Esophagus muscularis mucosa (tissue), 4 donors: ENCODE results near the gene HMGN5. TPM values are rescaled to one million over a fixed set of nuclear protein-coding genes. Genes with fewer than 3 reads are reported as not detected.
A peak's percentile ranks its signal among the peaks of the same experiment; 100 is the strongest.

ENCODE experiments used
- DNase-seq: peaks from one replicate; pipeline ENCODE4 v3.0.0-alpha.2; 2017; ENCODE audit errors: extremely low spot score
- H3K27ac ChIP-seq, 4 donors: fragments of 200-600 bp; sonication (generic); replicated peaks in 1 of 4; 1 replicate in 3 of 4; 2 replicates in 1 of 4; pipeline ENCODE4 v1.5.1; 2016 to 2019; ENCODE audit warnings: mild to moderate bottlenecking in 1 of 4
- H3K27me3 ChIP-seq, 4 donors: fragments of 200-600 bp; sonication (generic); one replicate each; pipeline versions ENCODE4 v1.5.1 to v1.6.0; 2016 to 2019
- H3K36me3 ChIP-seq, 4 donors: fragments of 200-600 bp; sonication (generic); one replicate each; pipeline ENCODE4 v1.5.1; 2016 to 2019
- H3K4me1 ChIP-seq, 4 donors: fragments of 200-600 bp; sonication (generic); one replicate each; pipeline ENCODE4 v1.5.1; 2016 to 2019
- H3K4me3 ChIP-seq, 4 donors: fragments of 200-600 bp; sonication (generic); 1 replicate in 2 of 4; 2 replicates in 2 of 4; pipeline ENCODE4 v1.5.1; 2016 to 2019; ENCODE audit warnings: mild to moderate bottlenecking in 4 of 4, moderate library complexity in 1 of 4
- H3K9me3 ChIP-seq, 4 donors: fragments of 200-600 bp; sonication (generic); 1 replicate in 3 of 4; 2 replicates in 1 of 4; pipeline ENCODE4 v1.5.1; 2016 to 2019
- CTCF ChIP-seq, 3 experiments: fragments of 200-600 bp in 2 of 3; fragments of 450-650 bp in 1 of 3; sonication (generic) in 2 of 3; IDR thresholded peaks; one replicate each; pipeline ENCODE4 v1.5.1; 2017 to 2019; ENCODE audit warnings: antibody characterized with exemption in 3 of 3, mild to moderate bottlenecking in 2 of 3, moderate library complexity in 1 of 3
- EP300 ChIP-seq: sonication (generic); formaldehyde crosslinking; IDR thresholded peaks from one replicate; pipeline ENCODE4 v1.6.1; 2017; ENCODE audit warnings: antibody characterized with exemption
- POLR2A ChIP-seq: fragments of 450-650 bp; IDR thresholded peaks from one replicate; pipeline ENCODE4 v1.6.1; 2017; ENCODE audit warnings: antibody characterized with exemption, moderate library complexity, mild to moderate bottlenecking, low read depth
- POLR2AphosphoS5 ChIP-seq, 2 donors: sonication (generic); formaldehyde crosslinking; IDR thresholded peaks; one replicate each; pipeline ENCODE4 v1.6.1; 2017; ENCODE audit warnings: antibody characterized with exemption in 2 of 2
- WGBS: methylation state at CpG from one replicate; pipeline ENCODE4 v1.1.5; 2018; 5-methylcytosine and 5-hydroxymethylcytosine counted together
- intact Hi-C: fragments of 100-400 bp; cut with DNase I; formaldehyde crosslinking; loops from one replicate; pipeline ENCODE4 v1.15.1; 2023
- total RNA-seq, 4 donors: library from RNA; depleted of rRNA; stranded (reverse); fragments of >200 nt; gene quantifications; one replicate each; pipeline versions ENCODE4 v1.1.0 to v1.2.1, GENCODE V29; 2016

HMGN5 gene
- 10 to 100 TPM in 1 of 4 donors, 1 to 10 TPM in 3; 2.1 to 16.2 (median 3.2) TPM for total RNA-seq

- Histone ChIP-seq H3K36me3 (no peaks in the 10 kb centered on the region), H3K4me1 (peaks cover 0 to 16% (median 11%) of the 10 kb centered on the region in 4 donors), H3K9me3 (no peaks in the 10 kb centered on the region), H3K27me3 (no peaks in the 10 kb centered on the region), H3K27ac (peak within 1 kb of the TSS; percentile 82 to 85 (median 82)), H3K4me3 (peak within 1 kb of the TSS; percentile 58 to 73 (median 64))
- peak; percentile 92 for DNase-seq
- no peak for TF ChIP-seq CTCF (IDR thresholded peaks at IDR 0.05)
- TF ChIP-seq POLR2AphosphoS5 (IDR thresholded peaks at IDR 0.05): peak; percentile 62 to 66
- intact Hi-C loops: loop anchor here (5.0 kb wide), 1 partner anchor 60 kb away; no protein-coding TSS in a partner anchor
- 25% methylated on average over 23 of the region's 23 CpGs for WGBS
These were observed at the start of gene HMGN5, which contains the start of gene SH3BGRL for GRCh38 chrX:81201671-81202455. TSS of gene HMGN5 (minus strand) at chrX:81201913. CDS start at chrX:81121549, 80,364 bp downstream. TSS of gene SH3BGRL (plus strand) at chrX:81202102. CDS start at chrX:81202201, 99 bp downstream.

DNA sequence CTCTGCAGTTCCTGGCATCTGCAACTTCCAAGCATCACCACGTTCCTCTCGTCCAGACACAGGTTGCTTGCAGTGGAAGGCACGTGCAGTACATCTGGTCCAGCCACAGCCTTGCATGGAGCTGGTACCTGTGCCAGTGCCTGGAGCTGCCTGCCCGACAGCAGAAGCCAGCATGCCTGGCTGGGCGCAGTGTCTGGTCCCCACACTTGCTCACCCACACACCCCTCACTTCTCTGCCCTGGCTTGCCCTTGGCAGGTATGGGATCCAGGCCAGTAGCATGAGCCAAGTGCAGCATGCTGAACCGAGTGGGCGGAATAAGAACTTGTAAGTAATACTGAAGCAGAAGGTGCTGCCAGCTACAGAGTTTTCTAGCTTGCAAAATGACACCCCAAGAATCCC is 40.0 kb upstream of the HMGN5 start:
- H3K27ac ChIP-seq: no peak overlapping the region
- WGBS: 84% methylated on average over 7 of the region's 7 CpGs

DNA sequence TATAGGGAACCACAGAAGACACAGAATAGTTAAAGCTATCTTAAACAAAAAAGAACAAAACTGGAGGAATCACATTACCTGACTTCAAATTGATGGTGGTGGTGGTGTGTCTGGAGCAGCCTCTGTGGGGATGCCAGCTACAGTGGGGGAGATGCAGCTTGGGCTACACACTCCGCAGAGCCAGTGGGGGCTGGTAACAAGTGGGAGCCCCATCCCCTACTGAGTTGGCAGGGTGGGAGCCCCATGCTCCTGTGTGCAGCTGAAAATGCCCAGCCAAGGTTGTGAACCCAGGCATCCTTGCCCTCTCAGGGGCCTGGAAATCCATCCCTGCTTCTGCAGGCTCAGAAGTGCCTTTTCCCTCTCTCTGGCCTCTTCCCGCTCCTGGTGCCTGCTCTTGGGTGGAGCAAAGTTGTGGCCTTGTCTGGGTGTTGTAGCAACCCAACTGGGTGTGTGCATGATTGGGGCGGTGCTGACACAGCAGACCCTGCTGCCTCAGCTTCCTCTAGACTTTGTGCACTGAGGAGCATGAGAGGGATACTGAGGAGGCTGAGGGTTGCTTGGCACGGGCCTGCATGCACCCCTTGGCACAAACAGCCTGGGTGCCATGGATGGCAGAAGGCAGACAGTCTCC is 39.1 kb upstream of the HMGN5 start:
- no peak for TF ChIP-seq CTCF (IDR thresholded peaks at IDR 0.05)
- no peak for TF ChIP-seq POLR2AphosphoS5 (IDR thresholded peaks at IDR 0.05)
- TF ChIP-seq EP300: no peak
- no peak for TF ChIP-seq POLR2A
- intact Hi-C loops: no loop called here
- Histone ChIP-seq H3K27ac (no peak overlapping the region), H3K4me3 (no peak overlapping the region), H3K27me3 (no peaks in the 10 kb centered on the region), H3K36me3 (peaks cover 0 to 4% (median 2%) of the 10 kb centered on the region in 4 donors), H3K9me3 (no peaks in the 10 kb centered on the region), H3K4me1 (peaks cover 0 to 8% (median 2%) of the 10 kb centered on the region in 4 donors)
- DNase-seq: no peak
- 75% methylated on average over 1 of the region's 4 CpGs for WGBS

More for the DNA sequence above, 40.0 kb upstream of the HMGN5 start:
- H3K36me3 ChIP-seq: peaks cover 0 to 4% (median 2%) of the 10 kb centered on the region in 4 donors
- H3K9me3 ChIP-seq: no peaks in the 10 kb centered on the region
- DNase-seq: no peak
- intact Hi-C loops: no loop called here
- peaks cover 0 to 8% (median 2%) of the 10 kb centered on the region in 4 donors for H3K4me1 ChIP-seq
- no peak for TF ChIP-seq POLR2AphosphoS5 (IDR thresholded peaks at IDR 0.05)
- no peak overlapping the region for H3K4me3 ChIP-seq
- H3K27me3 ChIP-seq: no peaks in the 10 kb centered on the region

- no peak overlapping the region for H3K27ac ChIP-seq
- intact Hi-C loops: no loop called here
- DNase-seq: no peak
- H3K4me3 ChIP-seq: no peak overlapping the region
- peaks cover 0 to 4% (median 2%) of the 10 kb centered on the region in 4 donors for H3K36me3 ChIP-seq
- no peaks in the 10 kb centered on the region for H3K27me3 ChIP-seq
- H3K4me1 ChIP-seq: peaks cover 0 to 8% (median 2%) of the 10 kb centered on the region in 4 donors
- no peaks in the 10 kb centered on the region for H3K9me3 ChIP-seq
- TF ChIP-seq EP300: no peak
- TF ChIP-seq POLR2A: no peak
- TF ChIP-seq POLR2AphosphoS5 (IDR thresholded peaks at IDR 0.05): no peak
- TF ChIP-seq CTCF (IDR thresholded peaks at IDR 0.05): no peak
- 78% methylated on average over 4 of the region's 4 CpGs for WGBS
These were observed 36.5 kb upstream of the HMGN5 start for GRCh38 chrX:81238166-81238565.

GRCh38 chrX:81237516-81237915 is 35.8 kb upstream of the HMGN5 start:
- no peak for DNase-seq
- no peak overlapping the region for H3K4me3 ChIP-seq
- H3K4me1 ChIP-seq: peaks cover 0 to 8% (median 2%) of the 10 kb centered on the region in 4 donors
- no peaks in the 10 kb centered on the region for H3K9me3 ChIP-seq
- H3K27ac ChIP-seq: no peak overlapping the region
- H3K27me3 ChIP-seq: no peaks in the 10 kb centered on the region
- TF ChIP-seq CTCF (IDR thresholded peaks at IDR 0.05): no peak
- TF ChIP-seq POLR2A: no peak
- no peak for TF ChIP-seq POLR2AphosphoS5 (IDR thresholded peaks at IDR 0.05)
- no peak for TF ChIP-seq EP300
- peaks cover 0 to 4% (median 2%) of the 10 kb centered on the region in 4 donors for H3K36me3 ChIP-seq
- WGBS: 71% methylated on average over 1 of the region's 1 CpG
- intact Hi-C loops: no loop called here
